Activated CD8-positive, alpha-beta memory T cell treated with anti-CD3 and anti-CD28 coated beads, Interleukin-2, amount 50 U/mL, for 1 hour (primary cell): Measurements from ENCODE around the gene LDLRAD3.

ENCODE experiments used
- DNase-seq: peaks from one replicate; pipeline ENCODE4 v3.0.0-alpha.2; 2020; ENCODE audit errors: extremely low read depth

Gene LDLRAD3

GRCh38 chr11:36212564-36213392 lies 268.9 kb downstream of the LDLRAD3 start:
- no peak for DNase-seq

GRCh38 chr11:36213393-36213840 lies 269.6 kb downstream of the LDLRAD3 start:
- DNase-seq: no peak

GRCh38 chr11:36214480-36214879 lies 270.6 kb downstream of the LDLRAD3 start:
- no peak for DNase-seq

- no peak for DNase-seq
Measured at GRCh38 chr11:36214976-36215692, 271.3 kb downstream of the LDLRAD3 start.

GRCh38 chr11:36215693-36216060 lies 271.8 kb downstream of the LDLRAD3 start:
- DNase-seq: no peak

- DNase-seq: no peak
Measured at GRCh38 chr11:36216061-36216615, 272.3 kb downstream of the LDLRAD3 start.

GRCh38 chr11:36218283-36218921 lies 274.5 kb downstream of the LDLRAD3 start:
- DNase-seq: no peak

- DNase-seq: no peak
Measured at GRCh38 chr11:36219996-36220395, 276.1 kb downstream of the LDLRAD3 start.

GRCh38 chr11:36222831-36223635 lies 279.2 kb downstream of the LDLRAD3 start:
- DNase-seq: no peak

GRCh38 chr11:36224209-36224882 lies 280.5 kb downstream of the LDLRAD3 start:
- no peak for DNase-seq

GRCh38 chr11:36227044-36227443 lies 283.2 kb downstream of the LDLRAD3 start:
- DNase-seq: no peak

GRCh38 chr11:36228689-36229088 lies 284.8 kb downstream of the LDLRAD3 start:
- DNase-seq: no peak

- no peak for DNase-seq
Measured at GRCh38 chr11:36229091-36229705, 285.3 kb downstream of the LDLRAD3 start.

GRCh38 chr11:36230779-36231699 lies 287.2 kb downstream of the LDLRAD3 start:
- DNase-seq: no peak

GRCh38 chr11:36233204-36233603 lies 289.3 kb downstream of the LDLRAD3 start:
- no peak for DNase-seq

GRCh38 chr11:36234825-36235224 lies 291.0 kb downstream of the LDLRAD3 start:
- DNase-seq: no peak

GRCh38 chr11:36235750-36236149 lies 291.9 kb downstream of the LDLRAD3 start:
- DNase-seq: no peak

GRCh38 chr11:36237391-36237790 lies 293.5 kb downstream of the LDLRAD3 start:
- no peak for DNase-seq

GRCh38 chr11:36238036-36238631 lies 294.3 kb downstream of the LDLRAD3 start:
- DNase-seq: no peak
